Cardiac ventricle fibroblast (primary cell): Measurements from ENCODE around the gene CHAF1B. TPM values are rescaled to one million over a fixed set of nuclear protein-coding genes. Genes with fewer than 3 reads are reported as not detected.

Experiments
- total RNA-seq: library from RNA; depleted of rRNA; stranded (reverse); fragments of >200 nt; gene quantifications from 2 replicates; pipeline ENCODE4 v1.2.3, GENCODE V29; 2015

CHAF1B gene
- total RNA-seq, result 1.2 and 1.7 TPM in 2 replicates

DNA sequence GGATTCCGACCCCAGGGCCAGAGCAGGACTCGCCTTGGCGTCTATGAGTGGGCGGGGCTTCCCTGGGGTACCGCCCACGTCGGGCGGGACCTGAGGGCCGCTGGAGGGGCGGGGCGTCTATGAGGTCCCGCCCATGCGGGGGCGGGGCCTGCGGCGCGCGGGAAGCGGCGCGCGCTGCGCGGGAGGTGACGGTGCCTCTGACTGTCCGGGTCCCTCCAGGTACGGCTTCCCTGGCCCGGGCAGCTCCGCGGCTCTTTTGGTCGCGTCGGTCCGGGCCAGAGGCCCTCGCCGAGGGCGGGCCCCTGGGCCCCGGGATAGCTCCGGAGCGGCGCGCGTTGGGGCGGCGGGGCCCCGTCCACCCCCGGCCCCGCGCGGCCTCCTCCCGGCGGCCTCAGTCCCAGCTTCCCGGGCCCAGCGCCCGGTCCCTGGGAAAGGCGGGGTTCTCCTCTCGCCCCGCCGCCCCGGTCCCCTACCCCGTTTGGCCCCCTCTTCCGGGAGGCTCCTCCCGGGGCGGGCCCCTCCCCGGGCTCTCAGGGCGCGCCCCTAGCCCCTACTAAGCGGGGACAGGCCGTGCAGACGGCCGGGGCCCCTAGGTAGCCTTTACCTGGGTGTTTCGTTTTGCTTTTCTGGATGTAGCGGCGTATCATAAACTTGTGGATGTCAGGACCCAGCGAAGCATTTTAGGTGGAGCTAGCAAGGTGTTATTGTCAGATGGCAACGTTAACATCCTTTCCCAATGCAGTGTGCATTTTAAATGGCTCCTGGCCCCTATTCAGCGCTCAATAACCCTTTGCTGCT, at the start of gene CHAF1B:
CHAF1B (plus strand) TSS at position 160 of the 798 bp plus-strand sequence. CDS start 745 bp downstream, outside the sequence.

Other genes with a start within 250 kb of the CHAF1B start
- 3.1 and 3.3 TPM in 2 replicates for gene DOP1B, start 228.6 kb upstream of the CHAF1B start, total RNA-seq
- 9.9 and 10.8 TPM in 2 replicates for gene MORC3, start 65.2 kb upstream of the CHAF1B start, total RNA-seq
- 0.49 TPM in 1 of 2 replicates, not detected in the other for gene CLDN14, start 94.7 kb downstream of the CHAF1B start, total RNA-seq